Osteocyte (in vitro differentiated cells): ENCODE results near the gene THSD7A. TPM values are rescaled to one million over a fixed set of nuclear protein-coding genes. Genes with fewer than 3 reads are reported as not detected.
A peak's percentile ranks its signal among the peaks of the same experiment; 100 is the strongest.

Experiments
- DNase-seq: peaks from one replicate; pipeline ENCODE4 v3.0.0; 2021; ENCODE audit warnings: mixed read lengths; ENCODE audit not compliant: unreplicated experiment; ENCODE audit errors: extremely low spot score
- H3K27ac Mint-ChIP-seq: one replicate; pipeline ENCODE4 v1.8.0; 2021; ENCODE audit warnings: mild to moderate bottlenecking, mixed read lengths; ENCODE audit not compliant: unreplicated experiment
- H3K27me3 Mint-ChIP-seq: one replicate; pipeline ENCODE4 v1.8.0; 2021; ENCODE audit warnings: mixed read lengths; ENCODE audit not compliant: unreplicated experiment
- H3K36me3 Mint-ChIP-seq: one replicate; pipeline ENCODE4 v1.8.0; 2021; ENCODE audit warnings: mixed read lengths; ENCODE audit not compliant: unreplicated experiment
- H3K4me1 Mint-ChIP-seq: one replicate; pipeline ENCODE4 v1.8.0; 2021; ENCODE audit warnings: mixed read lengths; ENCODE audit not compliant: unreplicated experiment
- H3K4me3 Mint-ChIP-seq: one replicate; pipeline ENCODE4 v1.8.0; 2021; ENCODE audit warnings: mild to moderate bottlenecking, moderate library complexity, mixed read lengths; ENCODE audit not compliant: unreplicated experiment
- H3K9me3 Mint-ChIP-seq: one replicate; pipeline ENCODE4 v1.8.0; 2021; ENCODE audit warnings: mixed read lengths; ENCODE audit not compliant: unreplicated experiment
- CTCF ChIP-seq: fragments of 200-600 bp; sonication (generic); IDR thresholded peaks from 2 replicates; pipeline ENCODE4 v1.5.0; 2021; ENCODE audit warnings: antibody characterized with exemption, mild to moderate bottlenecking, moderate library complexity
- total RNA-seq: library from RNA; stranded (reverse); gene quantifications from 2 replicates; pipeline ENCODE4 v1.2.1, GENCODE V29; 2021

THSD7A gene
- total RNA-seq, 1 donor from 2014 or later = 2.0 TPM

- Mint-ChIP-seq H3K36me3 (no peaks in the 10 kb centered on the region), H3K27me3 (no peaks in the 10 kb centered on the region), H3K4me3 (peak overlapping the region; percentile 40), H3K27ac (no peak overlapping the region), H3K4me1 (peaks cover 43% of the 10 kb centered on the region), H3K9me3 (no peaks in the 10 kb centered on the region)
- TF ChIP-seq CTCF = peak; percentile 80
- no peak for DNase-seq
Observed at GRCh38 chr7:11343818-11344413, 488.1 kb downstream of the THSD7A start.

GRCh38 chr7:11343136-11343535 lies 488.9 kb downstream of the THSD7A start:
- Mint-ChIP-seq H3K4me1 (peaks cover 43% of the 10 kb centered on the region), H3K36me3 (no peaks in the 10 kb centered on the region), H3K27ac (no peak overlapping the region), H3K27me3 (no peaks in the 10 kb centered on the region), H3K4me3 (no peak overlapping the region), H3K9me3 (no peaks in the 10 kb centered on the region)
- TF ChIP-seq CTCF = no peak
- no peak for DNase-seq

- Mint-ChIP-seq H3K9me3 (no peaks in the 10 kb centered on the region), H3K27ac (no peak overlapping the region), H3K4me1 (peaks cover 46% of the 10 kb centered on the region), H3K4me3 (peak overlapping the region; percentile 51), H3K36me3 (no peaks in the 10 kb centered on the region), H3K27me3 (no peaks in the 10 kb centered on the region)
- peak; percentile 82 for TF ChIP-seq CTCF
- no peak for DNase-seq
Observed at GRCh38 chr7:11341285-11341944, 490.6 kb downstream of the THSD7A start.

- no peak for DNase-seq
- Mint-ChIP-seq H3K27me3 (no peaks in the 10 kb centered on the region), H3K27ac (peak overlapping the region; percentile 60), H3K9me3 (peaks cover 4% of the 10 kb centered on the region), H3K4me3 (no peak overlapping the region), H3K4me1 (peaks cover 28% of the 10 kb centered on the region), H3K36me3 (no peaks in the 10 kb centered on the region)
- no peak for TF ChIP-seq CTCF
Observed at GRCh38 chr7:11336432-11336831, 495.6 kb downstream of the THSD7A start.

GRCh38 chr7:11335947-11336346 lies 496.1 kb downstream of the THSD7A start:
- H3K9me3 Mint-ChIP-seq = peaks cover 8% of the 10 kb centered on the region
- no peaks in the 10 kb centered on the region for H3K27me3 Mint-ChIP-seq
- TF ChIP-seq CTCF = no peak
- DNase-seq = no peak
- peak overlapping the region; percentile 54 for H3K27ac Mint-ChIP-seq
- peaks cover 28% of the 10 kb centered on the region for H3K4me1 Mint-ChIP-seq
- no peaks in the 10 kb centered on the region for H3K36me3 Mint-ChIP-seq
- no peak overlapping the region for H3K4me3 Mint-ChIP-seq
